A549 (cell line): ENCODE measurements around the gene MATR3. TPM values are rescaled to one million over a fixed set of nuclear protein-coding genes. Genes with fewer than 3 reads are reported as not detected.

Source experiments
- ATAC-seq, 2 experiments: fragments of 200-7000 bp in 1 of 2; fragments of >200 bp in 1 of 2; cut with Nextera tagmentation in 1 of 2; cut with Tn5 transposase in 1 of 2; 3 replicates each; pipeline versions ENCODE4 v1.8.0 to v1.9.1; 2018 to 2020; ENCODE audit warnings: mild to moderate bottlenecking in 1 of 2, moderate library complexity in 1 of 2
- CTCF ChIA-PET: fragments of 300-600 bp; sonication (Branson Sonifier 250); formaldehyde crosslinking; extraction: SDS; loops from one replicate; lab custom pipeline; 2021; ENCODE audit warnings: antibody characterized with exemption, inconsistent platforms; lab: Yijun Ruan, JAX
- POLR2A ChIA-PET: fragments of 350-600 bp; formaldehyde crosslinking; extraction: SDS; loops from one replicate; lab custom pipeline; 2021; ENCODE audit warnings: antibody characterized with exemption, inconsistent platforms; lab: Yijun Ruan, JAX
- DNase-seq, 2 experiments: peaks; one replicate each; pipeline versions ENCODE4 v3.0.0 to v3.0.0-alpha.2; 2011 to 2016; ENCODE audit warnings: low read depth in 1 of 2, low spot score in 1 of 2
- FAIRE-seq: peaks from 2 replicates; lab custom pipeline; 2011; peaks lifted over from hg19 to GRCh38; lab: Jason Lieb, UNC
- H3K27ac ChIP-seq, 2 experiments: fragments of >200 bp; sonication (Bioruptor Twin); formaldehyde crosslinking; 3 replicates each; pipeline ENCODE4 v1.5.1; 2016 to 2017
- H3K4me1 ChIP-seq: fragments of >200 bp; sonication (Bioruptor Twin); formaldehyde crosslinking; 3 replicates; pipeline ENCODE4 v1.6.1; 2016
- H3K4me2 ChIP-seq: fragments of >200 bp; sonication (Bioruptor Twin); formaldehyde crosslinking; 3 replicates; pipeline ENCODE4 v1.6.1; 2016
- H3K4me3 ChIP-seq: fragments of >200 bp; sonication (Bioruptor Twin); formaldehyde crosslinking; 3 replicates; pipeline ENCODE4 v1.5.1; 2016
- H3K9me3 ChIP-seq: fragments of >200 bp; sonication (Bioruptor Twin); formaldehyde crosslinking; 3 replicates; pipeline ENCODE4 v1.6.1; 2016
- BHLHE40 ChIP-seq: IDR thresholded peaks from 2 replicates; pipeline ENCODE4 v1.6.1; 2012; ENCODE audit warnings: low read depth, low read length, inconsistent platforms
- CEBPB ChIP-seq, 2 experiments: fragments of >200 bp in 1 of 2; sonication (Bioruptor Twin) in 1 of 2; formaldehyde crosslinking in 1 of 2; IDR thresholded peaks; 2 replicates each; pipeline ENCODE4 v1.6.1; 2012 to 2016
- FOSL2 ChIP-seq, 2 experiments: fragments of 450-650 bp in 1 of 2; fragments of >200 bp in 1 of 2; sonication (Bioruptor Twin) in 1 of 2; formaldehyde crosslinking; IDR thresholded peaks; 2 replicates each; pipeline versions ENCODE4 v1.5.0 to v1.6.1; 2016 to 2020; ENCODE audit warnings: mild to moderate bottlenecking in 1 of 2, moderate library complexity in 1 of 2
- GATA3 ChIP-seq: IDR thresholded peaks from 2 replicates; pipeline ENCODE4 v1.6.1; 2012; ENCODE audit warnings: borderline replicate concordance
- HEYL ChIP-seq: fragments of 250-450 bp; sonication (Bioruptor Pico); IDR thresholded peaks from 2 replicates; pipeline ENCODE4 v1.8.0; 2021; ENCODE audit warnings: mild to moderate bottlenecking, moderate library complexity
- HOXB13 ChIP-seq: fragments of 250-450 bp; sonication (Bioruptor Pico); IDR thresholded peaks from 2 replicates; pipeline ENCODE4 v1.5.0; 2020; ENCODE audit warnings: low read depth, mild to moderate bottlenecking, moderate library complexity
- JUNB ChIP-seq: fragments of >200 bp; sonication (Bioruptor Twin); formaldehyde crosslinking; IDR thresholded peaks from 2 replicates; pipeline ENCODE4 v1.6.1; 2016
- KDM1A ChIP-seq: fragments of 200-600 bp; sonication (generic); IDR thresholded peaks from 2 replicates; pipeline ENCODE4 v1.6.1; 2016; ENCODE audit warnings: low read depth, mild to moderate bottlenecking
- KDM5A ChIP-seq: fragments of 200-600 bp; sonication (generic); IDR thresholded peaks from 2 replicates; pipeline ENCODE4 v1.6.1; 2016; ENCODE audit warnings: antibody characterized with exemption, mild to moderate bottlenecking
- RAD21 ChIP-seq, 2 experiments: fragments of >200 bp in 1 of 2; sonication (Bioruptor Twin) in 1 of 2; formaldehyde crosslinking in 1 of 2; IDR thresholded peaks in 1 of 2; conservative IDR thresholded peaks in 1 of 2; 2 replicates in 1 of 2; 3 replicates in 1 of 2; pipeline ENCODE4 v1.6.1; 2012 to 2018; ENCODE audit warnings: inconsistent platforms in 1 of 2
- RCOR1 ChIP-seq: fragments of 150-350 bp; IDR thresholded peaks from 2 replicates; pipeline ENCODE4 v1.6.1; 2014; ENCODE audit warnings: antibody characterized with exemption, low read length, low read depth
- TP53 ChIP-seq: fragments of 250-450 bp; sonication (Bioruptor Pico); IDR thresholded peaks from 2 replicates; pipeline ENCODE4 v1.5.0; 2021; ENCODE audit warnings: mild to moderate bottlenecking, moderate library complexity
- ZC3H11A ChIP-seq: fragments of 450-650 bp; IDR thresholded peaks from 2 replicates; pipeline ENCODE4 v1.6.1; 2014; ENCODE audit warnings: antibody characterized with exemption, mild to moderate bottlenecking
- ZNF302 ChIP-seq: fragments of 250-450 bp; sonication (Bioruptor Pico); IDR thresholded peaks from 2 replicates; pipeline ENCODE4 v1.9.0; 2021; ENCODE audit warnings: inconsistent platforms, mild to moderate bottlenecking, moderate library complexity
- WGBS: methylation state at CpG from one replicate; pipeline ENCODE4 v1.1.6; 2017; ENCODE audit errors: missing lambda C conversion rate; 5-methylcytosine and 5-hydroxymethylcytosine counted together
- polyA plus RNA-seq, 4 experiments: library from polyadenylated mRNA; depleted of rRNA in 3 of 4; stranded (reverse); fragments of >200 nt; fragmentation: RNase III in 1 of 4; extraction: RNeasy Plus Mini Kit Qiagen cat#74134 plus additional on column Dnase treatment in 1 of 4; gene quantifications; 2 replicates in 3 of 4; 3 replicates in 1 of 4; pipeline ENCODE4 v1.2.3, GENCODE V29; 2011 to 2017
- TF ChIP-seq, protein P1 (sequence below): IDR thresholded peaks from 2 replicates; pipeline ENCODE4 v1.6.1; 2012
- TF ChIP-seq, protein P2 (sequence below): IDR thresholded peaks from 2 replicates; pipeline ENCODE4 v1.6.1; 2012; ENCODE audit warnings: low read depth, borderline replicate concordance
- TF ChIP-seq, protein P3 (sequence below): fragments of 250-450 bp; sonication (Bioruptor Pico); IDR thresholded peaks from 2 replicates; pipeline ENCODE4 v1.5.0; 2021; ENCODE audit warnings: mild to moderate bottlenecking, moderate library complexity, borderline replicate concordance
- TF ChIP-seq, protein P4 (sequence below): fragments of >200 bp; sonication (Bioruptor Twin); formaldehyde crosslinking; IDR thresholded peaks from 3 replicates; pipeline ENCODE4 v1.5.1; 2016

Gene MATR3
- polyA plus RNA-seq, 2 of the 4 experiments (the other 2 are of a cell fraction) = 178 to 189 TPM

DNA sequence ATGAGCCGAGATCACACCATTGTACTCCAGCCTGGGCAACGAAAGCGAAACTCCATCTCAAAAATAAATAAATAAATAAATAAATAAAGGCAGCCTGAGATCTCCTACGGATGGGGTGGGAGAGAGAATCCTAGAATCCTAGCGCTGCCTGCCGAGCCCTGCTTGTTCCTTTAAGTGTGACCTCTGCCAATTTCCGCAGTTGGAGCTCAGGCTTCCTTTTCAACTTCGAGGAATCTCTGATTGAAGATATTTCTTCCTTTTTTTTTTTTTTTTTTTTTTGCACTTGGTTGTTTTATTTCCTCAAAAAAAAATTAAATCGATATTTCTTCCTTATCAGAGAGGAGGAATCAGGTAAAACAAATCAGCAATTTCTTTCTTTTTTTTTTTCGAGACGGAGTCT is 27.3 kb upstream of the MATR3 start:
- no peak for TF ChIP-seq KDM1A
- TF ChIP-seq HEYL (CRISPR knock-in tag) = no peak
- TF ChIP-seq BHLHE40 = no peak
- TF ChIP-seq CEBPB (IDR thresholded peaks at IDR 0.05) = no peak
- TF ChIP-seq TP53 (CRISPR knock-in tag) = no peak
- no peak for TF ChIP-seq RCOR1
- TF ChIP-seq, protein P1, sequence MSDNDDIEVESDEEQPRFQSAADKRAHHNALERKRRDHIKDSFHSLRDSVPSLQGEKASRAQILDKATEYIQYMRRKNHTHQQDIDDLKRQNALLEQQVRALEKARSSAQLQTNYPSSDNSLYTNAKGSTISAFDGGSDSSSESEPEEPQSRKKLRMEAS = no peak
- TF ChIP-seq, protein P2, sequence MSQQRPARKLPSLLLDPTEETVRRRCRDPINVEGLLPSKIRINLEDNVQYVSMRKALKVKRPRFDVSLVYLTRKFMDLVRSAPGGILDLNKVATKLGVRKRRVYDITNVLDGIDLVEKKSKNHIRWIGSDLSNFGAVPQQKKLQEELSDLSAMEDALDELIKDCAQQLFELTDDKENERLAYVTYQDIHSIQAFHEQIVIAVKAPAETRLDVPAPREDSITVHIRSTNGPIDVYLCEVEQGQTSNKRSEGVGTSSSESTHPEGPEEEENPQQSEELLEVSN = no peak
- TF ChIP-seq, protein P3, sequence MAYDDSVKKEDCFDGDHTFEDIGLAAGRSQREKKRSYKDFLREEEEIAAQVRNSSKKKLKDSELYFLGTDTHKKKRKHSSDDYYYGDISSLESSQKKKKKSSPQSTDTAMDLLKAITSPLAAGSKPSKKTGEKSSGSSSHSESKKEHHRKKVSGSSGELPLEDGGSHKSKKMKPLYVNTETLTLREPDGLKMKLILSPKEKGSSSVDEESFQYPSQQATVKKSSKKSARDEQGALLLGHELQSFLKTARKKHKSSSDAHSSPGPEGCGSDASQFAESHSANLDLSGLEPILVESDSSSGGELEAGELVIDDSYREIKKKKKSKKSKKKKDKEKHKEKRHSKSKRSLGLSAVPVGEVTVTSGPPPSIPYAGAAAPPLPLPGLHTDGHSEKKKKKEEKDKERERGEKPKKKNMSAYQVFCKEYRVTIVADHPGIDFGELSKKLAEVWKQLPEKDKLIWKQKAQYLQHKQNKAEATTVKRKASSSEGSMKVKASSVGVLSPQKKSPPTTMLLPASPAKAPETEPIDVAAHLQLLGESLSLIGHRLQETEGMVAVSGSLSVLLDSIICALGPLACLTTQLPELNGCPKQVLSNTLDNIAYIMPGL = no peak
- TF ChIP-seq ZC3H11A = no peak
- TF ChIP-seq, protein P4, sequence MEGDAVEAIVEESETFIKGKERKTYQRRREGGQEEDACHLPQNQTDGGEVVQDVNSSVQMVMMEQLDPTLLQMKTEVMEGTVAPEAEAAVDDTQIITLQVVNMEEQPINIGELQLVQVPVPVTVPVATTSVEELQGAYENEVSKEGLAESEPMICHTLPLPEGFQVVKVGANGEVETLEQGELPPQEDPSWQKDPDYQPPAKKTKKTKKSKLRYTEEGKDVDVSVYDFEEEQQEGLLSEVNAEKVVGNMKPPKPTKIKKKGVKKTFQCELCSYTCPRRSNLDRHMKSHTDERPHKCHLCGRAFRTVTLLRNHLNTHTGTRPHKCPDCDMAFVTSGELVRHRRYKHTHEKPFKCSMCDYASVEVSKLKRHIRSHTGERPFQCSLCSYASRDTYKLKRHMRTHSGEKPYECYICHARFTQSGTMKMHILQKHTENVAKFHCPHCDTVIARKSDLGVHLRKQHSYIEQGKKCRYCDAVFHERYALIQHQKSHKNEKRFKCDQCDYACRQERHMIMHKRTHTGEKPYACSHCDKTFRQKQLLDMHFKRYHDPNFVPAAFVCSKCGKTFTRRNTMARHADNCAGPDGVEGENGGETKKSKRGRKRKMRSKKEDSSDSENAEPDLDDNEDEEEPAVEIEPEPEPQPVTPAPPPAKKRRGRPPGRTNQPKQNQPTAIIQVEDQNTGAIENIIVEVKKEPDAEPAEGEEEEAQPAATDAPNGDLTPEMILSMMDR = no peak
- no peak for TF ChIP-seq FOSL2 (IDR thresholded peaks at IDR 0.05)
- no peak for TF ChIP-seq FOSL2 (CRISPR knock-in tag; IDR thresholded peaks at IDR 0.05)
- H3K4me2 ChIP-seq = no peak overlapping the region
- no peak for FAIRE-seq
- DNase-seq = no peak
- no peak overlapping the region for H3K4me3 ChIP-seq
- WGBS = 84% methylated on average over 11 of the region's 11 CpGs
- H3K27ac ChIP-seq = no peak overlapping the region
- peaks cover 11% of the 10 kb centered on the region for H3K4me1 ChIP-seq
- ATAC-seq = no peak
- POLR2A ChIA-PET = no interaction called here
- no peaks in the 10 kb centered on the region for H3K9me3 ChIP-seq
- CTCF ChIA-PET = interaction anchor here (0.6 to 1.5 kb wide), 3 partner anchors 9 to 849 kb away, joined by 3 to 5 read pairs (median 4); no protein-coding TSS in a partner anchor

DNA sequence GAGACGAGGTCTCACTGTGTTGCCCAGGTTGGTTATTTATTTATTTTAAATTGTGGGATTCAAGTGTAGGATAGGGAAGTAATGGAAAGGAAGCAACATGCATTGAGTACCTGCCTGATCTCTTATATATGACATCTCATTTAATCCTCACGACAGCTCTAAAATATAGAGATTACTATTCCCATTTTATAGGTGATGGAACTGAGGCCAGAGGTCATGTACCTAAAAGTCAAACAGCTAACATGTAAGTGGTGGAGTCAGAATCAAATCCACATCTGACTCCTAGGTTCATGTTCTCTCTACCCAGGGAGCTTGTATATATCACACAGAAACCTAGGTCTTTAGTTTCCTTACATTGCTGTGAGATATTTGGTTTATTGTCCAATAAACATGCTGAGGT is 26.1 kb upstream of the MATR3 start:
- no peak for ATAC-seq
- ChIA-PET POLR2A (interaction anchor here (0.7 kb wide), 1 partner anchor 27 kb away, joined by 3 read pairs; no protein-coding TSS in a partner anchor), CTCF (interaction anchor here (0.6 to 1.2 kb wide), 3 partner anchors 442 to 1459 kb away, joined by 3 read pairs; no protein-coding TSS in a partner anchor)
- H3K4me2 ChIP-seq = no peak overlapping the region
- no peaks in the 10 kb centered on the region for H3K9me3 ChIP-seq
- TF ChIP-seq ZNF302 (no peak), HOXB13 (CRISPR knock-in tag) (no peak), JUNB (no peak), RAD21 (conservative IDR thresholded peaks at IDR 0.05 in 1 of 2, IDR thresholded peaks at IDR 0.05 in 1 of 2) (no peak), GATA3 (no peak), KDM5A (no peak), CEBPB (IDR thresholded peaks at IDR 0.05) (no peak)
- TF ChIP-seq, protein P4 = no peak
- peaks cover 19% of the 10 kb centered on the region for H3K4me1 ChIP-seq
- WGBS = 76% methylated on average over 2 of the region's 2 CpGs
- H3K4me3 ChIP-seq = no peak overlapping the region
- H3K27ac ChIP-seq = no peak overlapping the region
- DNase-seq = no peak
- no peak for FAIRE-seq
